A549 (cell line): ENCODE measurements around the gene ADIRF.
"Not testable (repeated sequence)": the region's sequence is repeated elsewhere in the genome, so short reads cannot be mapped to it uniquely, and the experiment has no call there.

Source experiments
- CTCF ChIP-seq: fragments of >200 bp; sonication (Bioruptor Twin); formaldehyde crosslinking; IDR thresholded peaks from 3 replicates; pipeline ENCODE4 v1.5.1; 2016
- EP300 ChIP-seq, 2 experiments: fragments of >200 bp; sonication (Bioruptor Twin); formaldehyde crosslinking; IDR thresholded peaks; 2 replicates in 1 of 2; 3 replicates in 1 of 2; pipeline ENCODE4 v1.6.1; 2016 to 2017

- TF ChIP-seq EP300 (IDR thresholded peaks at IDR 0.05); CTCF: not testable (repeated sequence)
Observed at GRCh38 chr10:86952697-86953096, 15.6 kb upstream of the ADIRF start.
